ELF-1 (cell line): Measurements from ENCODE around the gene NOC2L.

Source experiments
- DNase-seq: peaks from one replicate; pipeline ENCODE4 v3.0.0-alpha.2; 2016; ENCODE audit warnings: low read depth, low spot score

NOC2L gene

DNA sequence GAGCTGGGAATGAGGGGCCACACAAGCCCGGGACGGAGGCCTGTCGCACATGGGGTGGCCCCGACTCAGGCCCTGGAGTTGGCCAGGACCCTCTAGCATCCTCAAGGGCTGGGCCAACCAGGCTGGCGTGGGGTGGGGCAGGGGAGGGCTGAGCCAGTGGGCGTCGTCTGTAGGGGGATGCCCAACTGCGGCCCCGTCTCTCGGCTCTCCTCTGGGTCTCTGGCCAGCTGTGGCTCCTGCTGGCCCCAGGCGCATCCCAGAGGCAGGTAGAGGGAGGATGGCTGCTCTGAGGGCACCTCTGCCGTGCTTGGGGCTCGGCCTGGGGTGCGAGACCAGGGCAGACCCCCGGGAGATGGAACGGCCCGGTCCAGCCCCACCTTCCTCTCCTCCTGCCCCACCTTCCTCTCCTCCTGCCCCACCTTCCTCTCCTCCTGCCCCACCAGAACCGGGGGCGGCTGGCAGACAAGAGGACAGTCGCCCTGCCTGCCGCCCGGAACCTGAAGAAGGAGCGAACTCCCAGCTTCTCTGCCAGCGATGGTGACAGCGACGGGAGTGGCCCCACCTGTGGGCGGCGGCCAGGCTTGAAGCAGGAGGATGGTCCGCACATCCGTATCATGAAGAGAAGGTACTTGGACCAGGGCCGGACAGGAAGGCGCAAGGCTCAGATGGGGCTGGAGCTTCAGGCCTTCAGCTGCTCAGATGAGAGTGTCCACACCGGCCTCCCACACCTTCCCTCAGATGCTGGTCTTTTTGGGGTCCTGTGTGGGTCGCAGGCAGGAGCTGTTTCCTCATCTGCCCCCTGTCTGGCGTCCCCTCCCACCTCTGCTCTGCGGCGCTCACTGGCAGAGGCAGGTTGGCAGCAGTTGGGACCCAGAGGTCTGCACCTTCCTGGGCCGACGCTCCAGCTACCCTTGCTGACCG lies 29.1 kb downstream of the NOC2L start:
- no peak for DNase-seq

- no peak for DNase-seq
Observed at GRCh38 chr1:928825-929661, 30.0 kb downstream of the NOC2L start.

GRCh38 chr1:927748-928147 lies 31.3 kb downstream of the NOC2L start:
- no peak for DNase-seq

GRCh38 chr1:927234-927633 lies 31.8 kb downstream of the NOC2L start:
- DNase-seq = no peak

DNA sequence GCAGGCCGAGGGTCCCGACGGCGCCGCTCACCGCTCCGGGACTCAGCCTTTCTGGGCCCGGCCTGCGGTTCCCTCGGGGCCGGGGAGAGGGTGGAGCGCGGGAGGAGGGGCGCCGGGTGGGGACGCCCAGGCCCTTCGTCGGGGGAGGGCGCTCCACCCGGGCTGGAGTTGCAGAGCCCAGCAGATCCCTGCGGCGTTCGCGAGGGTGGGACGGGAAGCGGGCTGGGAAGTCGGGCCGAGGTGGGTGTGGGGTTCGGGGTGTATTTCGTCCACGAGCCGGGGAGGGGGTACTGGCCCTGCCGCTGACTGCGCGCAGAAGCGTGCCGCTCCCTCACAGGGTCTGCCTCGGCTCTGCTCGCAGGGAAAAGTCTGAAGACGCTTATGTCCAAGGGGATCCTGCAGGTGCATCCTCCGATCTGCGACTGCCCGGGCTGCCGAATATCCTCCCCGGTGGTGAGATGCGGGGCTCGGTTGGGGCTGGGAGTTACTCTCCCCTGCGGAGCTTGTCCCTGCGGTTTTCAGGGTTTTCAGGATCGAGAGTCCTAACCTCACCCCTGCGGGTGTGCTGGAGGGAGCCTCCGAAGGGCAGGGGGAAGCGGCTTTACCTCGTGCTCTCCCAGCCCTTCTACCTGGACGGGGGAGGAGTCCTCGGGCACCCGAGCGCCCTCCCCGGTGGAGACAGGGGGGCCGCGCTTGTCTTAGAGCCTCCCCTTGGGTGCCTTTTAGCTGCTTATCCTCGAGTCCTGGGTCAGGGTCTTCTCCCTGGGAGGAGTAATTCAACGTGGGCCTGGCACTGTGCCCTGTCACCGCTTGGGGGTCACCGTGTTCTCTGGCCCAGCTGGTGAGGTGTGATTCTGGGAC lies 33.3 kb downstream of the NOC2L start:
- no peak for DNase-seq

GRCh38 chr1:924656-925560 lies 34.1 kb downstream of the NOC2L start:
- no peak for DNase-seq

DNA sequence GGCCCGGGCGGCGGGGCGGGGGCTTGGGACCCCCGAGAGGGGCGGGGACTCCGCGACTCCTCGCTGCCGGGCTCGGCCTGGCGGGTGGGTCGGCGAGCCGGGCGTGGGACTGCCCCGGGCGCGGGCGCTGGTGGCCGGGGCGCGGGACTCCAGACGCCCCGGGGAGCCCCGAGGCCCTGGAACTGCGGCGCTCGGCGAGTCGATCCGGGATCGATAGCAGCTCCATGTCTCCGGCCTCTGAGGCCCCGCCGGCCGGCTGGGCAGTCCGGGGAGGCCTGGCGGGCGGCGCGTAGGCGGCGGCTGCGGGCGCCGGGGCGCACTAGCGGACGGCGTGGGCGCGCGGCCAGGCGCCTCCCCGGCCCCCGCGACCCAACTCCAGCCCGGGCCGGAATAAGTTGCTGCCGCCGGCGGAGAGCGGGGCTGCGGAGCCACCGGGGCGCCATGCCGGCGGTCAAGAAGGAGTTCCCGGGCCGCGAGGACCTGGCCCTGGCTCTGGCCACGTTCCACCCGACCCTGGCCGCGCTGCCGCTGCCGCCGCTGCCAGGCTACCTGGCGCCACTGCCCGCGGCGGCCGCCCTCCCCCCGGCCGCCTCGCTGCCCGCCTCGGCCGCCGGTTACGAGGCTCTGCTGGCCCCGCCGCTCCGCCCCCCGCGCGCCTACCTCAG lies 34.9 kb downstream of the NOC2L start:
- no peak for DNase-seq

GRCh38 chr1:923131-923990 lies 35.7 kb downstream of the NOC2L start, which contains the start of gene SAMD11:
Gene SAMD11, plus strand, starts transcription at chr1:923923. Its CDS starts 509 bp downstream, at chr1:924432.
- peak; percentile 69 for DNase-seq

- peak; percentile 85 for DNase-seq
Observed at GRCh38 chr1:921011-921837, 37.8 kb downstream of the NOC2L start.

DNA sequence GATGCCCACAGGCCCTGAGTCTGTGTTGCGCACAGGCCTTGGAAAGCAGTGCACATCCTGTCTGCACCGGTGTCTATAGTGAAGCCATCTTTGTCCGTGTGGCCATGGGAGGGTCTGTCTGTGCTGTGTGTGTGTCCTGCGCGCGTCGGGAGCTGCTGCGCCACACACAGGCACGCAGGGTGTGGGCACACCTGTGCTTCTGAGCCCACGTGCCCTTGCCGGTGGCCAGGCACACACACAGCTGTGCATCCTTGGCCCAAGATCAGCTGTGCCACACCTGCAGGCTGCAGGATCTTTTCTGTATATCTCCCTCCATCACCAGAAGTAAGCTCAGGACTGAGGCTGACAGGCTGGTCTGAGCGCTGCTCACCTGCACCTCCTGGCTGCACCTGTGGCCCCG lies 38.5 kb downstream of the NOC2L start:
- no peak for DNase-seq

- no peak for DNase-seq
Observed at GRCh38 chr1:920010-920409, 39.0 kb downstream of the NOC2L start.

DNA sequence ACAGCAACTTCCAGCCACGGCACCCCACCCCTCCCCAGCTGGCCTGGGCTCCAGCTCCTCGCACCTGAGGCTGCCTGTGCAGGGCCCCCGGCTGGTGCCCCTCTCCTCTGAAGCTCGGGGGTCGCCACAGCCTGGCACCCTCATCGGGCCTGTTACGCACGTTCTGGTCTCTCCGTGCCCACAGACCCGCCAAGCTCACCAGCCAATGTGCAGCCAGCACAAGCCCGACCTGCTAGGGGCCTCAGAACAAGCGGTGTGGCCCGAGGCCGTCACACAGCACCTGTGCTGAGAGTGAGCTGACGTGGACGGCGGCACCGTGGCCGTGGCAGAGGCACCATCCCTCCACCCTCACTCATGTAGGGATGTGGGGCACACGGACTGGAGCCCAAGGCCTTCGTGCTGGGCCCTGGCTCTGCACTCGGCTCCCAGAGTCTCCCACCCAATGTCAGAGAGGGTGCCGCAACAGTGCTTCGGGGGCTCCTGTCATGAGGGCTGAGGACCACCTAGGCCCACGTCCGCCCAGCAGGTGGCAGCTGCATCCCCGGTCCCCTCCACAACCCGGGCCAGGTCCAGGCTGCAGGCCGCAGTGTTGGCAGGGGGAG lies 39.7 kb downstream of the NOC2L start:
- DNase-seq = no peak

- DNase-seq = no peak
Observed at GRCh38 chr1:918843-919242, 40.2 kb downstream of the NOC2L start.

DNA sequence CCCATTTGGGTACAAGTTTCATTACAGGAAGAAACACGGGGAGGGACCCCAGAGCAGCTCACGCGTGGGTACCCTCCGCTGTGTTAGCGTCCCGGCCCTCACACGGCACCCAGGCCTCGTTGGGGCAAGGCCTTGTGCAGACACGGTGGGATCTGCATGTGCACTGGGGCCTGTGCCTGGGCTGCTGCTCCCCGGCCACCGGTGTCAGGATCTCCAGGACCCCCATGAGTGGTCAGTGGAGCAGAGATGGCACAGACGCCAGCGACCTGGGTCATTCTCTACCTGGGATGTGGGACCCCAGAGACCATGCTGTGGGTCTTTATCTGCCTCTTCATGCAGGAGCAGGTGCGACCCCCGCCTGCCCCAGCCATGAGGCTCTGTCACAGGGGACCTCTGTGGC lies 40.7 kb downstream of the NOC2L start:
- no peak for DNase-seq

GRCh38 chr1:917466-918091 lies 41.5 kb downstream of the NOC2L start:
- DNase-seq = no peak

DNA sequence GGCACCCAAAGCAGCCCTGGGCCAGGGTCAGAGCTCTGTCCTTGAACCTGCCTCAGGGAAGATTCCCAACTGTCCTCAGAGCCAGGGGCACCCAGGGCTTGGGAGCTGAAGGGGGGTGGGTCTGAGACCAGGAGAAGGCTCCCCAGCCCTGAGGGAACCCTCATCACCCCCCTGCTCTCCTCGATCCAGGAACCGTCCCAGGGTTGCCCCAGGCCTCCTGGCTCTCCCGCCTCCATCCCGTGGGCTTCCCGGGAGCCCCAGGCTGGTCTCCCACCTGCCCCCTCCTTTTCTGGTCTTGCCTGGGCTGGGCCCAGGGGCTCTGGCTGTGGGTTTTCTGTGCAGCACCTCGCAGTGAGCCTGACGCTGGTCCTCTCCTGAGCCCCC lies 42.0 kb downstream of the NOC2L start:
- no peak for DNase-seq
